GM19452 (cell line): ENCODE results near the gene NRP2.

Experiments used
- ATAC-seq: cut with Tn5 transposase; IDR thresholded peaks from one replicate; pipeline ENCODE4 v1.9.1; 2021; ENCODE audit not compliant: unreplicated experiment

The NRP2 gene

DNA sequence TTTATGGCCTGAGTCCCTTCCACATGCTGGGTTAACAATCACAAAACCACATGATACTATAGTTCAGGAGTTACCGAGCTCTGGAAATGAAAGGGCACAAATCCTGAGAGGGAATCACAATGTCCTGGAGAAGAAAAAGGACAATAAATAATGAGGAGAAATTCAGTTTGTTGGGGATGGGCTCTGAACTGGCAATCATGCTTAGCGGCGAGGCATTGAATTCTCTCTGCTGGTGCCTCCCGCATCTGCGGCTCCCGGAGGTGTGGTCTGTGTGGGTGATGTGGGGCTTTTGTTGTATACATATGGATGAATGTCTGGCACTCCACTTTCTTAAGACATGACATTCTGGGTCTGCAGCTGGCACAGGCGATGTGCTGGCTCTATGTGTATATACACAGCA lies 46.1 kb downstream of the NRP2 start:
- ATAC-seq, result no peak

DNA sequence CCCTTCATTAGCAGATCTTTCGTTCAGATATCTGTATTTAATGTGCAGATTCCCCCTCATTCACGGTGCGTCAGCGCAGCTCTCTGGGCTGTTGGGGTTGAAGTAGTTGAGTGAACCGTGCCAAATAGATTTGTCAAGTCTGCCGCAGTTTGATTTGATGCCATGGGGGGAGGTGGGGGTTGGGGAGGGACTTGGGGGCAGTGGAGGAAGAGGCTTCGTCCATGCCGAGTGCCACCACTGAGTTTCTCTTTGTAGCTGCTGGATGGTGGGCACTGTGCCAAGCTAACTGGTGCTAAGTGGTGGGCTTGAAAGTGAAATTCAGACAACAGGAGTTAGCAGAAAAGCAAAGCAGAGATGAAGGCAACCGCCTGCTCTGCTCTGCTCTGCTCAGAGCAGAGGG lies 47.9 kb downstream of the NRP2 start:
- no peak for ATAC-seq

DNA sequence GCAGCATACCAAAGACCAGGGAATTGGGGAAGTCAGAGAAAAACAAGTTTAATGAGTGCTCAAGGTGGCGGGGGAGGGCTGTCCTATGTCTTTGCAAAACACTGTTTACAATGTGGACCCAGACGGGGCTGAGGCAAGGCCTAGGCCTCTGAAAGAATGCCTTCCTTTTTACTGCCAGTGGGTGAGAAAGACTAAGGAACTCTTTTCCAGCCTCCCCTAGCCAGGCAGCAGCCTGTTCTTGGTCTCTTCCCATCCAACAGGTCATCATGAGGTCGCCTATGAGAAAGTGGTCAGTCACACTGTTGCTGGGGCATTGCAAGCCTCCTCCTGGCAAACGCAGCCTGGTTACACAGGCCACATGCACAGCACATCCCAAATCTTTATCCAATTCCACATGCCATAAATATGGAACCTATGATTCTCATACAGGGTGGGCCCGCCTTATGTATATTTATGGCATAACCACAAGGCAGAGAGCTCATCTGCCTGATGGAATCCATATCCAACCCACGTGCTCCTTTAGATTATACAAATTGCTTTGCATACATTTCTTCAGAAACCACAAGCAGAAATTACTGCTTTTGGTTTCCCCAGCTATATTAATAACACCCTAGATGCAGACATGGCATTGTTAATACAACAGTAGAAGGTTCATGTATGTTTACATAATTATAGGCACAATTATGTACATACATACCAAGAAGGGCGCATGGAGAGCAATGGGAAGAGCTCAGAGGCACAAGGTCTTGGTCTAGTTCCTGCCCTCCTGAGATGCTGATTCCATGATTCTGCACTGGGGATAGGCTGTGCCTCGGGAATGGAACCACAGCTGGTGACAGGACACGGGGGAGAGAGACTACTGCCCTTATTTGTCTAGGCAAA lies 48.6 kb downstream of the NRP2 start:
- no peak for ATAC-seq

DNA sequence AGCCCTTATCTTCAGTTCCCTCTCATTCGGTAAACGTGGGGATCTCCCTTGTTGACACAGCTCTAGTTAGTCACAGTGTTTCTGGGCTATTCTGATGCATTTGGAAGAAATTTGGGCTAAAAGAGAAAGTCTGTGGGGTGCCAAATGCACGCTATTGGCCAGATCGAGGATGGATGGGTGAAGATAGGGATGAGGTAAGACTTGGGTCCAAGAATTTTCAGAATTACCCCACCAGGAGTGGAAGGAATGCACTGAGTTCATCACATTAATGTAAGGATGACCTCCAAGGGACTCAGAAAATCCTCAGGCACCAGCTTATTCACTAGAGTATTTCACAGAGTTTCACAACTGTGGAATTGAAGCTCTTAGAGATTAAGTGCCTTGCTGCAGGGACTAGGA lies 49.3 kb downstream of the NRP2 start:
- no peak for ATAC-seq

DNA sequence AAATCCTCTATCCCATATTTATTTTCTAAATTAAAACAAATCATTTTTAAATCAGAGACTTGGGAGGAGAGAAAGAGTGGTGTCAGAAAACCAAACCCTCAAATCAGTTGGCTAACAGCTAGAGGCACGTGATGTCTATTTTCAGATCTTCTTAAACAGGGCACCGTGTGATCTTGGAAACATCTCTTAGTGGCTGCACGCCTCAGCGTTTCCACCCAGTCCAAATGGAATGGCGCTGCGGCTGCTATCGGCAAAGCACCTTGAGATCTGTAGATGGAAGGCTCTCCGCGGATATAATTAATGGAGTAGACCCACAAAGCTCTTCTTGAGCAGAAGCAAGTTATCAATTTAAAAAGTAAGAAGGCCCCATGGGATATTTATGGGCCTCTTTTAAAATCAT lies 50.0 kb downstream of the NRP2 start:
- no peak for ATAC-seq

DNA sequence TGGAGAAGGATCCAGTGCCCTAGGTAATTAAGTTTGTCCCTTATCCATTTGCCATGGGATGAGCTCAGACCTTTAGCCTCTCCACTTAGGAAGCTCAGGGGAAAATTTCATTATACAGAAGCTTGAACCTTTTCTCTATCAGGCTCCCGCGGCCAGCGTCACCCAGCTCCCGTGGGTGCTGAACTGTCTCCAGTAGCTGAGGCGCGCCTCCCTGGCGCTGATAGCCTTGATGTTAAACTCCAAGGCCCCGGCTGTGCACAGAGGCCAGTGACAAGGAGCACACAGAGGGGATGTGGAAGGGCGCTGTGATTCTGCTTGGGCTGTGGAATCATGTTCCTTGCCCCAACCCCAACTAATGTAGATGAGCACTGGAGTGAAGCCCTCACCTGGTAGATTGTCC lies 50.8 kb downstream of the NRP2 start:
- no peak for ATAC-seq

DNA sequence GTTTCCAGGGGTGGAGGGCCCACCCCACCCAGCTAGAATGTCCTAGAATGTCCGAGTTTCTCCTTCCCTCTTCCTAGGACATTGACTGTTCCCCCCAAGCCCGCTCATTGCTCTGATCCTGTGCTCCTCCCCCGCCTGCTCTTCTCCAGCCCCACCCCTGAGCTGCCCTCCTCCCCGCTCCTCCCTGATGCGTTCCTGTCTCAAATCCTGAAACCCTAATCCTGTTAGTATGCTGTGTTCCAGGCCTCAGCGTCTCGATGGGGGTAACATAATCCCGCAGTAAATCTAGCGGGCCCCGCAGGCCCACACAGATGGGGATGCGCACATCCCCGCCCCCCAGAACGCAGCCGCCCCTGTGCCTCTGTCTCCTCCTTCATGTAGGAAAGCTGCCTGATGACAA lies 51.3 kb downstream of the NRP2 start:
- no peak for ATAC-seq

DNA sequence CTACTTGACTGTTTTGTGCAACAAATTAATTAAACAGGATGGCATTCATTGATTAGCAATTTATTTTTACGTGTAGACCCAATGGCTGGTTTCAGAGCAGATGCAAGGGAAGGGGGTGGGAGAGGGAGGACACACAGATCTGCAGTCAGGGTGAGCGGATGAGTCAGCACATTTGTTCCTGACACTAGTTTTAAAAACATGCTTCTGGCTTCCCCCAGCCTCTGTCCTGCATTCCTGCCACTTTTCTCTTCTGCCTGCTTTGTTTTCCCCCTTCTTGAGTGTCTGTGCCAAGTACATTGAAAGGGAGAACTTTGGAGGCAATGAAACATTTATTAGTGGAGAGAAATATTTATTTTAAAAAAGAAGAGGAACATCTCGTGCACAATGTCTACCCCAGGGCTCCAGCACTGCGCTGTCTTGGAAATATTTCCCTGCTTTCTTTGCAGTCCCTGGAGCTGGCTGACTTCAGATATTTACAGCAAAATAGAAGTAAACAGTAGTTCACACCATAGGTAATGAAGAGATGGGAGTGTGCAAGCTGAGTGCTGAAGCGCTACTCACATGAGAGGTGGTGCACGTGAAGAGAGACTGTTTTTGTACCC lies 52.2 kb downstream of the NRP2 start:
- no peak for ATAC-seq

DNA sequence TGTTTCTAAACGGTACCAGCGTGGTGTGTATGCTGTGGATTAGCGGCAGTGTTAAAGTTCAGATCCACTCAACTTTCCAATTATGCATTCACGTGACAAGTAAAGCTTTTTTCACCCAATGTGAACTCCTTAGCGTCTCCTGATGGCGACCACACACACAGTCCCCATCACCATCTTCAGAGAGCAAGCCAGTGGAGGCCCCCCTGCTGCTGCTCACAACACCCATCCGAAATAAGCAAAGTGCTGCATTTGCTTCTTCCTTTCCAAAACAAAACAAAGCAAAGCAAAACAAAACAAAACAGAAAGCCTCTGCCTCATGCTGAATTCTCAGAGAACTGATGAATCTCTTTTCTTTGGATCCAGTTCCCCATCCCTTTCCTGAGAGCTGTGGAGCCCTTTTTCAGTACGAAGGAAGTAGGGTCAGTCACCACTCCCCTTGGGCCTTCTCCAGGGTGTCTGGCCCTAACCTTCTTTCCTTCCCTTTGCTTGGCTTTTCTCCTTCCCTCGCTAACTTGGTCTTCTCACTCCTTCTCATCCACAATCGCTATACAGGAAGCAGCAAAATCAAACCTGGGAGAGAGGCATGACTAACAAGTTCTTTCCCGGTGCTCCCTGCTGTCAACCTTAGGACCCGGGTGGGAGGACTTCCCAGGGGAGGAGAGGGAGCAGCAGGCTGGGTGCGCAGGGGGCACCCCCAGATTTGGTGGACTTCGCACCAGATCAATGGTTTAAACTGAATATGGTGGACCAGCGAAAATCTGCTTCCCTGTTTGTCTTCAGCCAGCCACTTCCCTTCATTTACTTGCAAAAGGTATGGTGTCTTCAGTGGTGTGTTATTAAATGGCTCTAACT lies 56.0 kb downstream of the NRP2 start:
- ATAC-seq, result no peak

DNA sequence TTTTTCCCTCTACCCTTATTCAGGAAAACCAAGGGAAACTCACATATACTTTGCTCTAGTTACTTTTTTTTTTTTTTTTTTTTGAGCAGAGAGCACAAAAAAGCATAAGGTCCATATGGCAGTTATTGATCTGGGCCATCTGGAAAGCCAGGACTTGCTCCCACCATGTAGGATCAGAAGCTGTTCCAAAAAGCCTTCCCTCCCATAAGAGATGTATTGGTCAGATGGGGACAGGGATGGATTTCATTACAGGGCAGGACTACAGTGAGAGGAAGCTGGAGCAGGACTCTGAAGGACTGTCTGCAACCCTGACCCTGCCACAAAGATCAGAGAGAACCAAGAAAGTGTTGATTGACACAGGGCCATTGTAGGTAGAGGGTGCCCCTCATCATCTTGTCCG lies 57.3 kb downstream of the NRP2 start:
- no peak for ATAC-seq

DNA sequence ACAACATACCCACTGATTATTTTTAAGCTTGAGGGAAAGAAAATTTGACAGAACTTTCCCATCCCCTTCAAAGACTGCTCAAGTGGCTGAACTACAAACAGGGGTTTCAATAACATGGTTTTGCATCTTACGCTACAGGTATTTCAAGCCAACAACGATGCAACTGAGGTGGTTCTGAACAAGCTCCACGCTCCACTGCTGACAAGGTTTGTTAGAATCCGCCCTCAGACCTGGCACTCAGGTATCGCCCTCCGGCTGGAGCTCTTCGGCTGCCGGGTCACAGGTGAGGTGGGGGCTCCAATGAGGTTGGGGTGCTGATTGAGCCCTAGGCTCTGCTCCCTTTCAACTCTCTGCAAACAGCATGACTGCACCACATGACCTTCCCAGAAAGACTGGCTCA lies 58.1 kb downstream of the NRP2 start:
- no peak for ATAC-seq

DNA sequence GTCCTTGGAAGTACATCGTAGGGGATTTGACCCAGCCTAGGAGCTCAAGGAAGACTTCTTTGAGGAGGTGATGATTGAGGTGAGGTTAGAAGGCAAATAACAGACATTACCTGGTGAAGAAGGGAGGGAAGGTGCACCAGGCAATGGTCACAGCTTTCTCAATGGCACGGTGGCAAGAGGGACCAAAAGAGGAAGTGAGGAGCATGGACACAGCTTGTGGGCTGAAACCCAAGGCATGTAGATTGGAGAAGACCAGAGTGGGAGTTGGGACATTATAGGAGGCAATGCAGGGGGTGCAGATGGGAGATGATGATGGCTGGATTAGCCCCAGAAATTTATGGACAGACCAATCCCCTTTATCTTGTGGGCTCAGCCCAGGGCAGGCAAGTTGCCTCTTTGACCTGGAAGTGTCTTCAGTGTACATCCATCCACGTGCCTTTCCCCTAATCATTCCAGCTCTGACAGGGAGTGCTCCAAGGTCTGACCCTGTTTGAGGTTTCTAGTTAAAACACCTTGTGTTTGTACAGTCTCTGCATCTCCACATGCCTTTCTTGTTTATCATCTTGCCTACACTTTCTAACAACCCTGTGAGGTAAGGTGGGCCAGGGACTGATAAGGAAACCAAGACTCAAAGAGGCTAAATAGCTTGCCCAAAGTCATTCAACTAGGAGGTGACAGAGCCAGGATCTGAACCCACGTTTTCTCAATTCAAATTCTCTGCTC lies 59.1 kb downstream of the NRP2 start:
- no peak for ATAC-seq

DNA sequence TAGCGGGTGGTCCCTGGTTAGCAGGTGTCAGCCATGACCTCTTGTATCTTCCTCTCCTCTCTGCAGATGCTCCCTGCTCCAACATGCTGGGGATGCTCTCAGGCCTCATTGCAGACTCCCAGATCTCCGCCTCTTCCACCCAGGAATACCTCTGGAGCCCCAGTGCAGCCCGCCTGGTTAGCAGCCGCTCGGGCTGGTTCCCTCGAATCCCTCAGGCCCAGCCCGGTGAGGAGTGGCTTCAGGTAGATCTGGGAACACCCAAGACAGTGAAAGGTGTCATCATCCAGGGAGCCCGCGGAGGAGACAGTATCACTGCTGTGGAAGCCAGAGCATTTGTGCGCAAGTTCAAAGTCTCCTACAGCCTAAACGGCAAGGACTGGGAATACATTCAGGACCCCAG lies 60.8 kb downstream of the NRP2 start:
- no peak for ATAC-seq

DNA sequence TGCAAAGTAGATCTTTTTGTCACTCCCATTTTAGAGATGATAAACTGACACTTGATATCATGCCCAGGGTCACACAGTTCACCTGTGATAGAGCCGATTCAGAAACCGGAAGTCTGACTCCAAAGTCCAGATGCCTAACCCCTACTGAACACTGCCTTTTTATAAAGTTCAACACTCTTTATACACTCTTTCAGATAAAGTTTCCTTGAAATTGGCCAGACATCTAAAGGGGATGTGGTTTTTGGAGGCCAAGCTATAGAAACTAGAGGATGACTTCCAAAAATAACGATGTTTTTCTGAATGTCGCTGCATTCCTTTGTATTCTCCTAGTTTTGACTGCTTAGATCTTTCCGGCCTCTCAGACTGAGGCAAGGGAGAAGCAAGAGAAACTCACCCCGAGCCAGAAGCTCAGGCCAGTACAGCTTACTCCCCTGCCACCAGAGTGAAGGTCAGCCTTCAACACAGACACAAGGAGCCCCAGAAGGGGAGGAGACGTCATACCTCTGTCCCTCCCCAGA lies 61.8 kb downstream of the NRP2 start:
- ATAC-seq, result no peak

DNA sequence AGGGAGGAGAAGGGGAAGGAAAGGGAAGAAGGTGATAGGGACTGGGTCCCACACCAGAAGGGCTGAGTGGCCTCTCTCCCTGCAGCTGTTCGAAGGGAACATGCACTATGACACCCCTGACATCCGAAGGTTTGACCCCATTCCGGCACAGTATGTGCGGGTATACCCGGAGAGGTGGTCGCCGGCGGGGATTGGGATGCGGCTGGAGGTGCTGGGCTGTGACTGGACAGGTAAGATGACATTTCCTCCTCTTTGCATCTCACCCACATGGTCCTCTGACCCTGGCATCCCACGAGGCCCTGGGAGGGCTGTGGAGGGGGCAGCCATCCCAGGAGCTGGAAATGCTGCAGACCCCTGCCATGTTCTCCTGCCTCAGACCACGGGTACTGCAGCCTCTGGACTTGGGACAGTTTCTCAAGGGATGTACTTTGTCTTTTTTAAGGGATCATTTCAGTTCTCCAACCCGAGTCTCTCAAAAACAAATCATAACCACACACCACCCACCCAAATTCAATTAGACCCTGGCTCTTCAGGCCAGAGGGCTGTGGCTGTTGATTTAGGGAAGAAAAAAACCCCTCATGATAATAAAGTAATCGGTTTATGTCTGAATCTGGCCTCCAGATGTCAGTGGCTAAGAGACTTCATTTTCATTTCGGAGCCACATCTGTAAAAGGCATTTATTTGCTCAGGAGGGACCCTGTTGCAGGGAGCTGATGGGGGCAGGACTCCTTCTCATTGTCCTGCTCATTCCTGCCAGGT lies 63.5 kb downstream of the NRP2 start:
- ATAC-seq, result no peak

DNA sequence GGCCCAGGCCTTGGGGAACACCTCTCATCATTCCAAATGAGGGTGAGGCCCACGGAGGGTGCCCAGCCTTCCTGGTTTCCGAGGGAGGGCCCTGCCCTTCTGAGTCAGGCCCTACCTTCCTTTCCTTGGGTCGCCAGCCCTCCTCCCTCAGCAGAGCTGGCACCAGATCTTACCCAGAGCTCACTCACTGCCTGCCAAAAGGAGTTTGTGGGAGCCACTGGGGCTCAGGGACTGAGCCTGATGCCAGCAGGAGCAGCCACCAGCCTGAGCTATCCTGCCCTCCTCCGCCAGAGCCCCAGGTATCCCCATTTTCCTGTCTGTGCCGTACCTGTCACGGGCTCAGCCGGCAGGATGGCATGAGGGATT lies 64.1 kb downstream of the NRP2 start:
- no peak for ATAC-seq

DNA sequence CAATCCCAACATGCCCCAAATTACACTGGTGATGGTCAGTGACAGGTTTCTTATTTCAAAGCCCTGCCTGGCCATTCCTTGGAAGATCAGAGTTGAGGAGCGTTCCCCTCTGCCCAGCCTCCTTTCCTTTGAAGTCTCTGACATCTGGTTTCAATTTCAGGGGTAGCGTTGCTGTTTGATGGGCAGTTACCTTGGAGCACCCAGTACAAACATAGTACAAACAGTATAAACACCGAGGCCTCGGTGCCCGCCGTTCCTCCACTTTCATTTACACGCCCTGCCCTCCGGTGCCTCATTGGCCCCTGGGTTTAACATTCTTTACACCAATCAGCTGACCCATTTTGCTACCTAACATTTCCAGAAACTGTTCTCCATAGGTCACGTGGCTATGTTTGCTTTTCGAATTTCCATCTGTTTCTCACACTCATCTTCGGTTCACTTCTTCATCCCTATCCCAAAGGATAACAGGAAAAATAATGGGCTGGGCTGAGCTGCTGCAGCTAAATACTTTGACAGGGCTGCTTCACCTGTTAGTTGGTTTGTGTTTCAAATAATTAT lies 65.6 kb downstream of the NRP2 start:
- ATAC-seq, result no peak

DNA sequence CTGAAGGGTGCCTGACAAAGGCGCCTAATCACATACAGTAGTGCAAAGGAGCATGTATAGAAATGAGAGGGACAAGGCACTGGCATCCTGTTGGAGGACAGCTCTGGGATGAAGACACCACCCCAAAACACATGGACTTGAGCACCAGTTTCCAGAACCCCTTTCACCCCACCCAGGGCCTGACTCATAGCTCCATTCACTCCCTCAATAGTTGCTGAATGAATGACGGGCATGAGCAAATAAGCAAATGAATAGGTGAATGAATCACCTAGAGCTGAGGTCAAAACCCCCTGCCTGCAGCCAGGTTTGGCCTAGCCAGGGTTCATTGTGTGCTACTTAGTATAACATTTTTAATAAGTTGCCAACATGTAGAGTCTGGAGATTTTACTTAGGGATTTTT lies 66.3 kb downstream of the NRP2 start:
- ATAC-seq, result no peak

DNA sequence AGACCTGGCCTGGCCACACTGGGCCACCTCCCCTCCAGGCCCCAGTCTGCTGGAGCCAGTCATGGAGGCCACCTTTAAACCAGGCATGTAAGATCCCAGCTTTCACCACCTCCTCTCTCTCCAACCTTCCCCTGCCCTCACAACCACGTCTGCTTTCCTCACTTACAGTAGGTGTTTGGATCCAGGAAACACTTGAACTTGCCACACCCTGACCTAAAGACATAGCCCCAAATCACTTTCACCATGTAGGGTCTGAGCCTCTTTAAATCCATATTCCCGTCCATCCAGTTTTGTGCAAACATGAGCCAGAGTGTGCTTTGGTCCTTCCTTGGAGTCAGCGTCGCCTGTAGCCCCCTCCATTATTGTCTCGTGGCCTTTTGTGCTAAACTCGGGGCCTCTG lies 66.8 kb downstream of the NRP2 start:
- no peak for ATAC-seq

DNA sequence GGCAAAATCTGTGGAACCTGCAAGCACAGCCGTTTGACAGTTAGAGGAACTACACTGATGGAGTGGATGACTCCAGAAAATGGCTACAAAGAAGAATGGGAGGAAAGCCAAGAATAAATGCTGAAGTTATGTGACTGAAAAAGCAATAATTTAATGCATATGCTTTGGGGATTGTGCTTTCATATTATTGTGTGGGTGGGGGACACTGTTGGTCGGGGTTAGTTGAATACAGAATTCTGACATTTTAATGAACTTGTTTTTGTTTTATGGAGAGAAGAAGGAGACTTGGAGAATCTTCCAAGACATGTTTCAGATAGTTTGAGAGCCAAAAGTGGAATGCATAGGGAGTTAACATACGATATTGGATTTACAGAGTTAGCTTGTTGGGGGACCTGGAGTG lies 68.5 kb downstream of the NRP2 start:
- no peak for ATAC-seq
